Amniotic stem cell (primary cell): ENCODE results near the gene LAGE3.

Experiments used
- DNase-seq: peaks from one replicate; lab custom pipeline; 2025; lab: John Stamatoyannopoulos, UW

Gene LAGE3

DNA sequence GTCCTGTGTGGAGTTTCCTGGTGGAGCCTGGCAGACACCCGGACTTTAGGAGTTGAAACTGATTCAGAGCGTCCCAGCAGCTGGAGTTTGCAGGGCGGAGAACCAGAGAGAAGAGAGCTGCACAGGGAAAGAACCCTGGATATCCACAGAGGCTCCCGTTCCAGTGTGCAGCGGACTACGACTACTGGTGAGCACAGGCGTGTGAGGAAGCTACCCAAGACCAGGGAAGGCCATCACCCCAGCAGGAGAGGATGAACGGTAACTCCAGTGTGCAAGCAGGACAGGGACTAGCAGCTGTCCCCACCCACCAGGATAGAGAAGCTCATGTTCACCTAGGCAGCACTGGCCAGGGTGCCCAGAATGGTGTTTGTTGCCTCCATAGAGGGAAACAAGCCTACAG, 2.3 kb downstream of the LAGE3 start:
- DNase-seq, result no peak

- DNase-seq, result no peak
These were observed 5.4 kb downstream of the LAGE3 start for GRCh38 chrX:154473683-154474082.

GRCh38 chrX:154472685-154473632, 6.1 kb downstream of the LAGE3 start:
- DNase-seq, result no peak

DNA sequence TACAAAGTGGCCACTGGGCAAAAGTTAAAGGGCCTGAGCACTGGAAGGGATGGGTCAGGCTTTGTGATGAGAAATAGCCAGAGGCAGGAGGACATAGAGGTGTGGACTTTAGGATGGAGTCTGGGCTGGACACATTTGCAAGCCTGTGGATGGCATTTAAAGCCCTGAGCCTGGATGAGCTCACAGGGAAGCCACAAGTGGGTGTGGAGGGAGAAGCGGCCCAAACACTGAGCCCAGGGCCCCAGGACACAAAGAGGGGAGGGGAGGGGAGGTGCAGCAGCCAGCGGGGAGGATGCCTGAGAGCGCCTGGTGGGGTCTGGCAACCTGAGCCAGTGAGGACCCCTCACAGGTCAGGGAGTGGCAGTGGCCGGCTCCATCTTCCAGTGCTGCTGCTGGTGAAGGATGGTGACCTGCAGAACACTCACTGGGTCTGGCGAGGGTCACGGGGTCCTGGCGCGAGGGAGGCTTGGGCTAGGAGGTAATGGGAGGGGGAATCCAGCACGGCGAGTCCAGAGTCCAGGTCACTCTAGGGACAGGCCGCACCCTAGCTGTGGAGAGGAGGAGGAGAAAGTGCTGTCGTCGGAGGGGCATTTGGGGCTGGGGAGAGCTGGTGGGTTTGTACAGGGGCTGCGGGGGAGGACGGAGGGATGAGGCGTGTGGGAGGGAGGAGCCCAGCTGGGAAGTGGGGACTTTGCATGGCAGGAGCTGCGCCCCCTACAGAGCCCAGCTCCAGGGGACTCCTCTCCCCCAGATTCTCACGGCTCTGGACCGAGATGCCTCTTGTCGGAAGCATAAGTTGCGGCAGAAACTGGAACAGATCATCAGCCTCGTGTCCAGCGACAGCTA, 7.0 kb downstream of the LAGE3 start:
- DNase-seq, result no peak

GRCh38 chrX:154470914-154471568, 8.0 kb downstream of the LAGE3 start:
- no peak for DNase-seq

- DNase-seq, result no peak
These were observed 8.6 kb downstream of the LAGE3 start for GRCh38 chrX:154470434-154470833.

DNA sequence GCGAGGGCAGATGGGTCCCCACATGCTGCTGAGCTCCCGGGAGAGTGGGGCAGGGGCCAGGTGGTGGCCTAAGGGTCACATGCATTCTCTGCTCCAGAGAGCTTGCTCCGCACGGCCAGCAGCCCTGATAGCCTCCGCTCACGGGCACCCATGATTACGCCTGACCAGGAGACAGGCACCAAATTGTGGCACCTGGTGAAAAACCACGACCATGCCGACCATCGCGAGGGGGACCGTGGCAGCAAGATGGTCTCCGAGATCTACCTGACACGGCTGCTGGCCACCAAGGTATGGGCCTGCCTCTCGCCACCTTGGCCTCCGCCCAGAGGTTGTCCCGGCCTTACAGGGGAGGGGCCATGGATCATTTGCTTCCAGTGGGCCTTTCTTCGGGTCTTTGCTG, 9.2 kb downstream of the LAGE3 start:
- DNase-seq, result no peak

GRCh38 chrX:154469114-154469513, 10.0 kb downstream of the LAGE3 start:
- no peak for DNase-seq

GRCh38 chrX:154468217-154468616, 10.9 kb downstream of the LAGE3 start:
- no peak for DNase-seq

GRCh38 chrX:154467556-154467955, 11.5 kb downstream of the LAGE3 start:
- no peak for DNase-seq

DNA sequence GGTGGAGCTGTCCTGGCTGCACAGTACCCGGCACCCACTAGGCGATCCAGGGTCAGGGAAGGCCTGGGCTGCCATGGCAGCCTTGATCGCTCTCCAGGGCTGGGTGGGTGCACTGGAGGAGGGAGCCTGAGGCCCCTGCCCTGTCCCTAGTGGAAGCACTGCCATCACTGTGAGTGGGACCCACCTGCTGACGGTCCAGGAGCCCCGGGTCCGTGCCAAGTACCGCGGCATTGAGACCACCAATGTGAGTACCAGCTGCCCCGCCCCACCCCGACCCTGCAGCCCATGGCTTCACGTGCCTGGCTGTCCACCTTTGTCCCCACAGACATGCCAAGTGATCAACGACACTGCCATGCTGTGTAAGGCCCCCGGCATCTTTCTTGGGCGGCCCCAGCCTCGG, 12.2 kb downstream of the LAGE3 start:
- DNase-seq, result no peak

GRCh38 chrX:154466036-154466435, 13.0 kb downstream of the LAGE3 start:
- DNase-seq, result no peak

DNA sequence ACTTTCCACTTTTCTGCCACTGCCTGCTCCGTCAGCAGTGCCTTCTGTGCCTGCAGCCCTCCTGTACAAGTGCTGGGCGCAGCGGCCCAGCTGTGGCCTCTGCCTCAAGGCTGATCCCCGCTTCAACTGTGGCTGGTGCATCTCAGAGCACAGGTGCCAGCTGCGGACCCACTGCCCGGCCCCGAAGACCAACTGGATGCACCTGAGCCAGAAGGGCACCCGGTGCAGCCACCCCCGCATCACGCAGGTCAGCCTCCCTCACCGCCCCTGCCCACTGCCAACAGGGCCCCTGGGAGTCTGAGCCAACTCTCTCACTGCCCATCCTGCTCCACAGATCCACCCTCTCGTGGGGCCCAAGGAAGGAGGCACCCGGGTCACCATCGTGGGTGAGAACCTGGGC, 13.5 kb downstream of the LAGE3 start:
- no peak for DNase-seq

DNA sequence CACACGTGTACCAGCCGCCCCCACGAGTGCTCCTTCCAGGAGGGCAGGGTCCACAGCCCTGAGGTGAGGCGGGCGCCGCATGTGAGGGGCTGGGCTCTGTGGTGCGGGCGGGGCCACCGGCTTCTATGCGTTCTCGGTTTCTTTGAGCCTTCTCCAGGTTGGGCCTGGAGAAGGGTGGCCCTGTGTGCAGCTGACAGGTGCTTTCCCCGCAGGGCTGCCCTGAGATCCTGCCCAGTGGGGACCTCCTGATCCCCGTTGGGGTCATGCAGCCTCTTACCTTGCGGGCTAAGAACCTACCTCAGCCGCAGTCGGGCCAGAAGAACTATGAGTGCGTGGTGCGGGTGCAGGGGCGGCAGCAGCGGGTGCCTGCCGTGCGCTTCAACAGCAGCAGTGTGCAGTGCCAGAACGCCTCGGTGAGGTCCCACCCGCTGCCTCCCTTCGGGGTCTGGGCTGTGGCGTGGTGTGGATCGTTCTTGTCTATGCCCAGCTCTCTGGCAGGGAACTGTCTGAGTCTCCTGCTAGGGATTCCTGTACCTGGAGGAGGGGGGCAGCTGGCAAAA, 14.2 kb downstream of the LAGE3 start:
- DNase-seq, result no peak

- DNase-seq, result no peak
These were observed 15.4 kb downstream of the LAGE3 start for GRCh38 chrX:154463611-154464220.

DNA sequence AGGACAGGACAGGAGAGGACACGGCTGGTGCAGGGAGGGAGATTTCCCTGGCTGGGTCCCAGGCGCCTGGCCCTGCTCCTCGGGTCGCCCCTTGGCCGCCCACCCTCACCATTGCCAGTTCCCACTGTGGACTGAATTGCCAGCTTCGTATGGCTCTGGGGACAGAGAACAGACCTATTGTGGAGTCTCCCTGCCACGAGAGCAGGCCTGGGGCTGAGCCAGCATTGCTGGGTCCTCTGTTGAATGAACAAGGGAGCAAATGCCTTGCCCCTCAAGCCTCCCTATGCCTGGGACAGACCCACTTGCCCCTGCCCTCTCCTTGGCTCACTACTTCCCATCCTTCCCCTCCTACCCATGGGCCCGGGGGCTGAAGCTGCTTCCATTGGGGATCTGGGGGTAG, 16.7 kb downstream of the LAGE3 start:
- DNase-seq, result no peak

DNA sequence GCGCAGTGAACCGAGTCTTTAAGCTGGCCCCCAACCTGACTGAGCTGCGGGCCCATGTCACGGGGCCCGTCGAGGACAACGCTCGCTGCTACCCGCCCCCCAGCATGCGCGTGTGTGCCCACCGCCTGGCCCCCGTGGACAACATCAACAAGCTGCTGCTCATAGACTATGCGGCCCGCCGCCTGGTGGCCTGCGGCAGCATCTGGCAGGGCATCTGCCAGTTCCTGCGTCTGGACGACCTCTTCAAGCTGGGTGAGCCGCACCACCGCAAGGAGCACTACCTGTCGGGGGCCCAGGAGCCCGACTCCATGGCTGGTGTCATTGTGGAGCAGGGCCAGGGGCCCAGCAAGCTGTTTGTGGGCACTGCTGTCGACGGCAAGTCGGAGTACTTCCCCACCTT, 18.8 kb downstream of the LAGE3 start:
- DNase-seq, result no peak

DNA sequence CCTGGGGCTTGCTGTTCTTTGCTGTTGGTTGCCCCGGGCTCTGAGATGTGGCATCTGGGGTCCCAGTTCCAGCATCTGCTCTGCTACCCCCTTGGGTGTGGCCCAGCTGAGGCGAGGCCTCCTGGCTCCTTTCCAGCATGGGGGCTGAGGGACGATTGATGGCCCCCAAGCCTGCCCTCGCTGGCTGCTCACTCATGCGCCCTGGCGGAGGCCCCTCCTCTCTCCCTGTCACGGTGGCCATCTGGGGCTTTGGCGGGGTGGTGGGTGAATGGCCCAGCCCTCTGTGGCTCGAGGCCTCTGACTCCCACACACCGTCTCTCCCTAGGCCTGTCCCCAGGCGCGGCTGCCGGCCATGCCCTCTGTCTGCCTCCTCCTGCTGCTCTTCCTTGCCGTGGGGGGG, 19.2 kb downstream of the LAGE3 start:
- DNase-seq, result no peak

- DNase-seq, result no peak
These were observed 19.9 kb downstream of the LAGE3 start for GRCh38 chrX:154458954-154459778.

- DNase-seq, result no peak
These were observed 20.7 kb downstream of the LAGE3 start, which contains the start of gene PLXNA3 for GRCh38 chrX:154458116-154458953. PLXNA3 (plus strand) TSS chrX:154458281; CDS start chrX:154460184, 1,903 bp downstream.
